ENCODE data around the gene CNN3. TPM values are rescaled to one million over a fixed set of nuclear protein-coding genes. Genes with fewer than 3 reads are reported as not detected.

Gene CNN3
- polyA plus RNA-seq, 2 of the 4 experiments (the other 2 are of a cell fraction), result 61.6 to 83.4 TPM

DNA sequence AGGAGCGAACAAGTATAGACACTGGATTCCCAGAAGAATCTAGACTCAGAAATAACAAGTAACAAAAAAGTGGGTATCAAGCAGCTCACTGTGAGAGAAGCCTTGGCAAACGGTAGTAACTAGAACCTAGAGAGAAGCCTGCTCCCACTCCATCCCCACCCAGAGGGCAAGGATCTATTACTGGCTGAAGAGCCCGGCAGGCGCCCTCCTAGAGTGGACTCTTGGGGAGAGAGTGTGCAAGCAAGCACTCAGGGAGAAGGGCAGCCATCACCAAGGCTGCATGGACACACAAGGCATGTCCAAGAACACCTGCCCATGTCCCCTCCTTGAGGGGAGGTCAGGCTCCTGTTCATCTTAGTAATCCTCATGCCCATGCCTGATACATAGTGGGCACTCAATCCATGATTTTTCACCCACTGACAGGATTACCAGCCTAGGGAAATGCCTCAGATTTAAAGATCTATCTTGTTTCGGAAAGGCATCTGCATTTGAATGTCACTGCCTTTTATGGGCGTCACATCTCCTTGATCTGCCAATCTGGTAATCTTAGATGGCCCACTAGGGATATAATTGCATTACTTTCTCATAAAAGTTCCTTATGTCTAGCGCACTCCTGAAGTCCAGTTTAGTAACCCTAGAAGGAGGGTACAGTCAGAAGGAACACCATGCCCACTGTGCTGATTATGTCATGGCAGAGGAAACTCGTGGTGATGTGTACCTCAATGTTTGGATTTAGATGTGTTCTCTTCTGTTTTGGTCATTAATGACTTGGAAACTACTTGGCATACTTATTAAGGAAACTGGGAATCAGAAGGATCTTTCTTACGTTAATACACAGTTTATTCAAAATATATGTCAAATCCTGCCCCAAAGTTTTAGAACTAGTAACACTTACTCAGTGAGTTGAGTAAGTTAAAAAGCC lies 14.4 kb downstream of the CNN3 start:
- Histone ChIP-seq H3K4me3 (no peak overlapping the region), H3K9me3 (no peaks in the 10 kb centered on the region), H3K27ac (no peak overlapping the region), H3K4me2 (no peak overlapping the region), H3K4me1 (peaks cover 5% of the 10 kb centered on the region; the same call in 1 of the 3 replicates)
- ATAC-seq (no peak), FAIRE-seq (no peak), DNase-seq (ENCODE audit: low read depth in 1 of 2, low spot score in 1 of 2) (no peak)
- TF ChIP-seq, protein P1, sequence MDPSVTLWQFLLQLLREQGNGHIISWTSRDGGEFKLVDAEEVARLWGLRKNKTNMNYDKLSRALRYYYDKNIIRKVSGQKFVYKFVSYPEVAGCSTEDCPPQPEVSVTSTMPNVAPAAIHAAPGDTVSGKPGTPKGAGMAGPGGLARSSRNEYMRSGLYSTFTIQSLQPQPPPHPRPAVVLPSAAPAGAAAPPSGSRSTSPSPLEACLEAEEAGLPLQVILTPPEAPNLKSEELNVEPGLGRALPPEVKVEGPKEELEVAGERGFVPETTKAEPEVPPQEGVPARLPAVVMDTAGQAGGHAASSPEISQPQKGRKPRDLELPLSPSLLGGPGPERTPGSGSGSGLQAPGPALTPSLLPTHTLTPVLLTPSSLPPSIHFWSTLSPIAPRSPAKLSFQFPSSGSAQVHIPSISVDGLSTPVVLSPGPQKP (IDR thresholded peaks at IDR 0.05; ENCODE audit: low read depth, low read length), result no peak
- TF ChIP-seq HOXA7 (CRISPR knock-in tag; IDR thresholded peaks at IDR 0.05), result no peak
- TF ChIP-seq, protein P2, sequence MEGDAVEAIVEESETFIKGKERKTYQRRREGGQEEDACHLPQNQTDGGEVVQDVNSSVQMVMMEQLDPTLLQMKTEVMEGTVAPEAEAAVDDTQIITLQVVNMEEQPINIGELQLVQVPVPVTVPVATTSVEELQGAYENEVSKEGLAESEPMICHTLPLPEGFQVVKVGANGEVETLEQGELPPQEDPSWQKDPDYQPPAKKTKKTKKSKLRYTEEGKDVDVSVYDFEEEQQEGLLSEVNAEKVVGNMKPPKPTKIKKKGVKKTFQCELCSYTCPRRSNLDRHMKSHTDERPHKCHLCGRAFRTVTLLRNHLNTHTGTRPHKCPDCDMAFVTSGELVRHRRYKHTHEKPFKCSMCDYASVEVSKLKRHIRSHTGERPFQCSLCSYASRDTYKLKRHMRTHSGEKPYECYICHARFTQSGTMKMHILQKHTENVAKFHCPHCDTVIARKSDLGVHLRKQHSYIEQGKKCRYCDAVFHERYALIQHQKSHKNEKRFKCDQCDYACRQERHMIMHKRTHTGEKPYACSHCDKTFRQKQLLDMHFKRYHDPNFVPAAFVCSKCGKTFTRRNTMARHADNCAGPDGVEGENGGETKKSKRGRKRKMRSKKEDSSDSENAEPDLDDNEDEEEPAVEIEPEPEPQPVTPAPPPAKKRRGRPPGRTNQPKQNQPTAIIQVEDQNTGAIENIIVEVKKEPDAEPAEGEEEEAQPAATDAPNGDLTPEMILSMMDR (IDR thresholded peaks at IDR 0.05), result no peak
- TF ChIP-seq NPAS2 (CRISPR knock-in tag; IDR thresholded peaks at IDR 0.05; ENCODE audit: borderline replicate concordance), result no peak
- TF ChIP-seq, protein P3, sequence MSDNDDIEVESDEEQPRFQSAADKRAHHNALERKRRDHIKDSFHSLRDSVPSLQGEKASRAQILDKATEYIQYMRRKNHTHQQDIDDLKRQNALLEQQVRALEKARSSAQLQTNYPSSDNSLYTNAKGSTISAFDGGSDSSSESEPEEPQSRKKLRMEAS (IDR thresholded peaks at IDR 0.05), result no peak
- TF ChIP-seq RAD21 (conservative IDR thresholded peaks at IDR 0.05 in 1 of 2, IDR thresholded peaks at IDR 0.05 in 1 of 2), result no peak
- TF ChIP-seq EHMT2 (IDR thresholded peaks at IDR 0.05; ENCODE audit: low read depth), result no peak
- no peak for TF ChIP-seq MAZ (IDR thresholded peaks at IDR 0.05; ENCODE audit: borderline replicate concordance, low read depth, low read length)
- TF ChIP-seq GATA3 (IDR thresholded peaks at IDR 0.05; ENCODE audit: borderline replicate concordance), result no peak
- TF ChIP-seq, protein P4, sequence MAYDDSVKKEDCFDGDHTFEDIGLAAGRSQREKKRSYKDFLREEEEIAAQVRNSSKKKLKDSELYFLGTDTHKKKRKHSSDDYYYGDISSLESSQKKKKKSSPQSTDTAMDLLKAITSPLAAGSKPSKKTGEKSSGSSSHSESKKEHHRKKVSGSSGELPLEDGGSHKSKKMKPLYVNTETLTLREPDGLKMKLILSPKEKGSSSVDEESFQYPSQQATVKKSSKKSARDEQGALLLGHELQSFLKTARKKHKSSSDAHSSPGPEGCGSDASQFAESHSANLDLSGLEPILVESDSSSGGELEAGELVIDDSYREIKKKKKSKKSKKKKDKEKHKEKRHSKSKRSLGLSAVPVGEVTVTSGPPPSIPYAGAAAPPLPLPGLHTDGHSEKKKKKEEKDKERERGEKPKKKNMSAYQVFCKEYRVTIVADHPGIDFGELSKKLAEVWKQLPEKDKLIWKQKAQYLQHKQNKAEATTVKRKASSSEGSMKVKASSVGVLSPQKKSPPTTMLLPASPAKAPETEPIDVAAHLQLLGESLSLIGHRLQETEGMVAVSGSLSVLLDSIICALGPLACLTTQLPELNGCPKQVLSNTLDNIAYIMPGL (CRISPR knock-in tag; IDR thresholded peaks at IDR 0.05; ENCODE audit: borderline replicate concordance), result no peak
- 81% methylated on average over 9 of the region's 9 CpGs for WGBS (ENCODE audit: missing lambda C conversion rate)
- POLR2A ChIA-PET, result no interaction called here
- CTCF ChIA-PET, result interaction anchor here (4.3 kb wide), 1 partner anchor 58 kb away, joined by 19 read pairs; no protein-coding TSS in a partner anchor

DNA sequence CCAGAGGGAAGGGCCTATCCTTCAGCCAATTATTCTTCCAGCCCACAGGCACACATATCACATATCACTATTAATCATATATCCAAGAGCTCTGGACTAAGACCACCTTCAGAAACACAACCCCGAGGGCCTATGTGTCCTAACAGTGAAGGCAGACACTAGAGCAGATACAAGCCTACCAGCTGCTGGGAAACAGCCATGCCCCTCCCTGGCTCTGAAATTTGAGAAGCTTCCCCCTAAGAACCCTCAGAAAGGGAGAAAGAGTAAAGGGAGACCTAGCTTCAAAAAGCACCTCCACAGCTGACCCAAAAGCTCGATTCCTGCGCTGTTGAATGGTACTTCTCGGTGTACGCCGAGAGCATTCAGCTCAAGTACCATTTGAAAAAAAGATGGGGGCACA lies 17.4 kb downstream of the CNN3 start:
- H3K9me3 ChIP-seq, result no peaks in the 10 kb centered on the region
- CTCF ChIA-PET, result interaction anchor here (0.6 to 4.3 kb wide), 10 partner anchors 10 to 155 kb away, joined by 3 to 19 read pairs (median 4); no protein-coding TSS in a partner anchor
- ATAC-seq (no peak), DNase-seq (ENCODE audit: low read depth in 1 of 2, low spot score in 1 of 2) (no peak), FAIRE-seq (no peak)
- WGBS (ENCODE audit: missing lambda C conversion rate), result 97% methylated on average over 6 of the region's 6 CpGs
- no peak overlapping the region for H3K27ac ChIP-seq
- POLR2A ChIA-PET, result no interaction called here
- H3K4me2 ChIP-seq, result no peak overlapping the region
- H3K4me3 ChIP-seq, result no peak overlapping the region
- H3K4me1 ChIP-seq, result peaks cover 5% of the 10 kb centered on the region; the same call in 1 of the 3 replicates
- no peak for TF ChIP-seq CBX8 (IDR thresholded peaks at IDR 0.05)
- TF ChIP-seq NR3C1 (IDR thresholded peaks at IDR 0.05), result no peak

DNA sequence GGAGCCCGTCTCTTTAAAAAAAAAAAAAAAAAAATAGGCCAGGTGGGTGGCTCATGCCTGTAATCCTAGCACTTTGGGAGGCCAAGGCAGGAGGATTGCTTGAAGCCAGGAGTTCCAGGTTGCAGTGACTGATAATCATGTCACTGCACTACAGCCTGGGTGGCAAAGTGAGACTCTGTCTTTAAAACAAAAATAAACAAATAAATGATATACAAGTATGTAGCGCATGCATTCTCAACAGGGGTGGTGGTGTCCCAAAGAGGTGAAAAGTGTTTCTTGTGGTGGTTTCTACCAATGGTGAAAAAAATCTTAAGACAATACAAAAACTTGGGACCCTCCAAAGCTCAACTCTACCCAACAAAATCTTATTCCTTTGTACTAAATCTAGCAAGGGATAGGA lies 17.9 kb downstream of the CNN3 start:
- Histone ChIP-seq H3K27ac (no peak overlapping the region), H3K9me3 (no peaks in the 10 kb centered on the region), H3K4me2 (no peak overlapping the region), H3K4me1 (peaks cover 5% of the 10 kb centered on the region; the same call in 2 of the 3 replicates), H3K4me3 (no peak overlapping the region)
- TF ChIP-seq MAZ (IDR thresholded peaks at IDR 0.05; ENCODE audit: borderline replicate concordance, low read depth, low read length) (no peak), CHD4 (IDR thresholded peaks at IDR 0.05; ENCODE audit: borderline replicate concordance) (no peak), POLR2AphosphoS2 (conservative IDR thresholded peaks at IDR 0.05; ENCODE audit: low read length) (no peak), RAD21 (conservative IDR thresholded peaks at IDR 0.05 in 1 of 2, IDR thresholded peaks at IDR 0.05 in 1 of 2) (no peak), NPAS2 (CRISPR knock-in tag; IDR thresholded peaks at IDR 0.05; ENCODE audit: borderline replicate concordance) (no peak), FOSB (CRISPR knock-in tag; IDR thresholded peaks at IDR 0.05) (no peak), NFE2L2 (conservative IDR thresholded peaks at IDR 0.05; ENCODE audit: low read length) (no peak), MYC (IDR thresholded peaks at IDR 0.05; ENCODE audit: borderline replicate concordance, low read length) (no peak), MAFK (IDR thresholded peaks at IDR 0.05; ENCODE audit: partially characterized antibody) (no peak), RARB (CRISPR knock-in tag; IDR thresholded peaks at IDR 0.05) (no peak), FOSL2 (IDR thresholded peaks at IDR 0.05) (no peak), FOSL2 (CRISPR knock-in tag; IDR thresholded peaks at IDR 0.05) (no peak), HDAC2 (IDR thresholded peaks at IDR 0.05) (no peak)
- TF ChIP-seq, protein P5, sequence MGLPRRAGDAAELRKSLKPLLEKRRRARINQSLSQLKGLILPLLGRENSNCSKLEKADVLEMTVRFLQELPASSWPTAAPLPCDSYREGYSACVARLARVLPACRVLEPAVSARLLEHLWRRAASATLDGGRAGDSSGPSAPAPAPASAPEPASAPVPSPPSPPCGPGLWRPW (IDR thresholded peaks at IDR 0.05), result no peak
- TF ChIP-seq, protein P6, sequence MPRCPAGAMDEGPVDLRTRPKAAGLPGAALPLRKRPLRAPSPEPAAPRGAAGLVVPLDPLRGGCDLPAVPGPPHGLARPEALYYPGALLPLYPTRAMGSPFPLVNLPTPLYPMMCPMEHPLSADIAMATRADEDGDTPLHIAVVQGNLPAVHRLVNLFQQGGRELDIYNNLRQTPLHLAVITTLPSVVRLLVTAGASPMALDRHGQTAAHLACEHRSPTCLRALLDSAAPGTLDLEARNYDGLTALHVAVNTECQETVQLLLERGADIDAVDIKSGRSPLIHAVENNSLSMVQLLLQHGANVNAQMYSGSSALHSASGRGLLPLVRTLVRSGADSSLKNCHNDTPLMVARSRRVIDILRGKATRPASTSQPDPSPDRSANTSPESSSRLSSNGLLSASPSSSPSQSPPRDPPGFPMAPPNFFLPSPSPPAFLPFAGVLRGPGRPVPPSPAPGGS (IDR thresholded peaks at IDR 0.05), result no peak
- TF ChIP-seq, protein P1 (IDR thresholded peaks at IDR 0.05; ENCODE audit: low read depth, low read length), result no peak
- no peak for ATAC-seq
- DNase-seq (ENCODE audit: low read depth in 1 of 2, low spot score in 1 of 2), result no peak
- CTCF ChIA-PET, result interaction anchor here (0.6 to 4.3 kb wide), 7 partner anchors 12 to 156 kb away, joined by 3 to 19 read pairs (median 5); no protein-coding TSS in a partner anchor
- no peak for FAIRE-seq
- WGBS (ENCODE audit: missing lambda C conversion rate), result 95% methylated on average over 2 of the region's 2 CpGs
- POLR2A ChIA-PET, result no interaction called here

All from A549 (cell line).